Hematopoietic multipotent progenitor cell treated with erythropoietin and hydrocortisone succinate and interleukin-3 and kit ligand, for 15 days (in vitro differentiated cells): ENCODE data around the gene KIF26B.

ENCODE experiments used
- DNase-seq: peaks from one replicate; pipeline ENCODE4 v3.0.0-alpha.2; 2015; ENCODE audit warnings: low spot score

Gene KIF26B

GRCh38 chr1:245466261-245466660 is 311.5 kb downstream of the KIF26B start:
- no peak for DNase-seq

- no peak for DNase-seq
These were observed 313.0 kb downstream of the KIF26B start for GRCh38 chr1:245467804-245468203.

GRCh38 chr1:245469006-245469405 is 314.2 kb downstream of the KIF26B start:
- DNase-seq: no peak

- no peak for DNase-seq
These were observed 314.9 kb downstream of the KIF26B start for GRCh38 chr1:245469734-245470133.

- DNase-seq: no peak
These were observed 320.3 kb downstream of the KIF26B start for GRCh38 chr1:245475126-245475525.

GRCh38 chr1:245475961-245476516 is 321.3 kb downstream of the KIF26B start:
- no peak for DNase-seq

GRCh38 chr1:245477941-245478340 is 323.2 kb downstream of the KIF26B start:
- no peak for DNase-seq

- DNase-seq: no peak
These were observed 325.8 kb downstream of the KIF26B start for GRCh38 chr1:245480393-245481120.

GRCh38 chr1:245481261-245481660 is 326.5 kb downstream of the KIF26B start:
- no peak for DNase-seq

GRCh38 chr1:245483247-245483646 is 328.5 kb downstream of the KIF26B start:
- DNase-seq: no peak

GRCh38 chr1:245484176-245484575 is 329.4 kb downstream of the KIF26B start:
- no peak for DNase-seq

- DNase-seq: no peak
These were observed 331.2 kb downstream of the KIF26B start for GRCh38 chr1:245485996-245486395.

- no peak for DNase-seq
These were observed 332.1 kb downstream of the KIF26B start for GRCh38 chr1:245486775-245487470.

GRCh38 chr1:245488346-245489129 is 333.8 kb downstream of the KIF26B start:
- DNase-seq: no peak

- DNase-seq: no peak
These were observed 335.1 kb downstream of the KIF26B start for GRCh38 chr1:245489838-245490237.

GRCh38 chr1:245493029-245493428 is 338.2 kb downstream of the KIF26B start:
- DNase-seq: no peak

- DNase-seq: no peak
These were observed 340.9 kb downstream of the KIF26B start for GRCh38 chr1:245495681-245496080.

GRCh38 chr1:245500546-245500945 is 345.8 kb downstream of the KIF26B start:
- no peak for DNase-seq

GRCh38 chr1:245501633-245502032 is 346.8 kb downstream of the KIF26B start:
- no peak for DNase-seq

- DNase-seq: no peak
These were observed 348.8 kb downstream of the KIF26B start for GRCh38 chr1:245503548-245503947.

GRCh38 chr1:245510144-245510543 is 355.4 kb downstream of the KIF26B start:
- no peak for DNase-seq

GRCh38 chr1:245512181-245512888 is 357.6 kb downstream of the KIF26B start:
- no peak for DNase-seq
